HG02610 (cell line): ENCODE measurements around the gene VAV2.

Experiments used
- ATAC-seq: cut with Tn5 transposase; IDR thresholded peaks from one replicate; pipeline ENCODE4 v1.9.1; 2021; ENCODE audit warnings: mild to moderate bottlenecking, moderate library complexity; ENCODE audit not compliant: unreplicated experiment

Gene VAV2

DNA sequence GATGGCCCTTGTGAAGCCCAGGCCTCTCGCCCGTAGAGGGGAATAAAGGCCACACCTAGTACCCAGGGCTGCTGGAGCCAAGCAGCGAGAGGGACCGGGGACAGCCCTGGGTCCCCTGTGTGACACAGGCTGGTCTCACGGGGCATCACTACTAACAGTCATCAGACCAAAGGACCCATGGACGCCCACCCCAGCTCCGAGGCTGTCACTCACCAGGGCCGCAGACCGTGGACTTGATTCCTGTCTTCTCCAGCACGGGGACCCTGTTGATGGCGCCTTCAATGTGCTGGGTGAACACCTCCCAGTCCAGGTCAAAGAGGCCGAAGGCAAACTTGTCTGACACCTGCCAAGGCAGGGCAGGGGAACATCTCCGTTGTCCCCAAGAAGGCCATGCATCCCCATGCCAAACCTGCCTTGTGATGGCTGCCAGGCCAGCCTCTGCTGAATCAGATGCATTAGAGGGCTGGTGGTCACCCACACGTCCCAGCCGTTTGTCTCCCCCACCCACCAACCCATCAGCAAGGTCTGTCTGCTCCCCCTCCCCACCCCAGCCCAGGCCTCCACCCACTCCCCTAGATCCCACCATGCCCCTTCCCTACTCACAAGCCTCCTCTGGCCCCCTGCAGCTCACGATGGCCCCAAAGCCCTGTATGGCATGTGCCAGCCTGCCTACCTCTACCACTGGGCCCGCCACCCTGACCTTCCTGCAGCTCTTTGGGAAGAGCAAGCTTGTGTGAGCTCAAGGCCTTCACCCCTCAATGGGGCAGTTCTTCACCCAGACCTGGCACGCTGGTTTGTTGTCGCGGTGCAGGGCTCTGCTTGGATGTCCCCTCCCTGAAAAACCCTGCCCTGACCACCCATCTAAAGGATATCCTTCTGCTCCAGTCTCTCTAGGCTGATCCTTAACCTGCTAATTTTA, 274.8 kb downstream of the VAV2 start:
- ATAC-seq = no peak

GRCh38 chr9:133716564-133717112, 275.5 kb downstream of the VAV2 start:
- no peak for ATAC-seq

DNA sequence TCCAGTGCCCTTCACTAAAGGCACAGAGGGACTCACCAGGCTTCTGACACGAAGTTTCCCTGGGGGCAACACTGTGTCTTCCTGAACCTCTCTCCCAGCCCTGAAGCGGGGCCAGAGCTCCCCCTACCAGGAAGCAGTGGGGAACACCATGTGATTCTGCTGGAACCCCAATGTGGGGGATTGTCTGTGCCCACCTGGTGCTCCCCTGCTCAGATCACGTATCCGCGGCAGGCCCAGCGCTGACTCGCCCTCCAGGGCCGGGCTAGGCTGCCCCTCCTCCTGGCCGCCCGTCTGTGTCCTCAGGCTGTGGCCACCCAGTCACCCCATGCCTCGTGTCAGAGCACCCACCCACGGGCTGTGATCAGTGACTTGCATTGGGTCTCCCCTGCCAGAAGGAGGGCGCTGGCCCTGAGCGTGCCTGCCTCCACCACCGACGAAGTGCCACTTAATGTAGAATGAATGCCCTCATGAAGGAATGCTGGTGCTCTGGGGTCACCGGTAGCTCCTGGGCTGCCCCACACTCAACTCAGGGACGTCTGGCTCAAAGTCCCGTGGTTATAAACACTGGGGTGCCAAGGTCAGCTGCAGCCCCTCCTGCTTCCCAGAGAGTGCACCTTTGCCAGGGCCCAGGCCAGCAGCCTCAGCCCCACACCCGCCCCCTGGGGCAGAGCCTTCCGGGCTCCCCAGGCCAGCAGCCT, 276.1 kb downstream of the VAV2 start:
- no peak for ATAC-seq

DNA sequence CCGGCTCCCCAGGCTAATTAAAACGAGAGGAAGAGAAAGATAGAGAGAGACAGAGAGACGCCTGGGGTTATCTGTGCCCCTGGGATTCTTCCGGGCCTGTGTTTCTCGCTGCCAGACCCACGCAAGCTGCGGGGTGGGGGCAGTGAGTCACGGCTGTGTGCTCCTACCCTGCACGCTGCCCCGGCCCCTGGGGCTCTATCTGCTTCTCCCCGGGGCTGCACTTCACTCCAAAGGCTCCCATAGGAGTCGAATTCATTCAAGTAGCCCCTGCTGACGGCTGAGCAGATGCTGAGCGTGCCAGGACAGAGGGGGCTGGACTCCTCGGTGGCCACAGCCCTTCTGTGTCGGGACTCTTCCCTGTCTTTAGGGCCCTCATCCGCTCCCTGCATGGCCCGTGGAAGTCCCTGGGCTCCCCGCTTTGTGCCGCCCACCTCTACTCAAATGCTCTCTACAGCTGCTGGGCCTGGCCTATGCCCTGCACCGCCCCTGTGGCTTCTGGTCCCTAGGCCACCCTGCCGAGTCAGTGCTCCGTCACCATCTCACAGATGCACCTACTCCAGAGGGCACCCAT, 276.7 kb downstream of the VAV2 start:
- ATAC-seq = no peak

- ATAC-seq = no peak
Measured at GRCh38 chr9:133714606-133715294, 277.4 kb downstream of the VAV2 start.

GRCh38 chr9:133713960-133714495, 278.1 kb downstream of the VAV2 start:
- ATAC-seq = no peak

GRCh38 chr9:133713150-133713959, 278.8 kb downstream of the VAV2 start:
- no peak for ATAC-seq

- no peak for ATAC-seq
Measured at GRCh38 chr9:133712221-133713100, 279.7 kb downstream of the VAV2 start.
